22Rv1 (cell line): ENCODE data around the gene KCNH6.
A peak's percentile ranks its signal among the peaks of the same experiment; 100 is the strongest.

Source experiments
- H3K27ac ChIP-seq: fragments of 450-650 bp; 2 replicates; pipeline ENCODE4 v1.5.1; 2017
- CTCF ChIP-seq: fragments of 450-650 bp; IDR thresholded peaks from 2 replicates; pipeline ENCODE4 v1.5.1; 2017; ENCODE audit warnings: mild to moderate bottlenecking
- ZFX ChIP-seq: fragments of 450-650 bp; IDR thresholded peaks from 2 replicates; pipeline ENCODE4 v1.6.1; 2017; ENCODE audit warnings: antibody characterized with exemption, borderline replicate concordance

KCNH6 gene

GRCh38 chr17:63564562-63564961 lies 41.4 kb downstream of the KCNH6 start:
- no peak overlapping the region for H3K27ac ChIP-seq
- TF ChIP-seq ZFX (no peak), CTCF (no peak)

- TF ChIP-seq ZFX (no peak), CTCF (no peak)
- H3K27ac ChIP-seq: no peak overlapping the region
Observed at GRCh38 chr17:63567229-63567628, 44.1 kb downstream of the KCNH6 start.

- no peak overlapping the region for H3K27ac ChIP-seq
- TF ChIP-seq CTCF: no peak
- TF ChIP-seq ZFX: no peak
Observed at GRCh38 chr17:63568563-63568962, 45.4 kb downstream of the KCNH6 start.

GRCh38 chr17:63571632-63572310 lies 48.6 kb downstream of the KCNH6 start:
- no peak overlapping the region for H3K27ac ChIP-seq
- no peak for TF ChIP-seq CTCF
- TF ChIP-seq ZFX: no peak

GRCh38 chr17:63573634-63574033 lies 50.5 kb downstream of the KCNH6 start:
- no peak overlapping the region for H3K27ac ChIP-seq
- no peak for TF ChIP-seq ZFX
- TF ChIP-seq CTCF: peak; percentile 30

- H3K27ac ChIP-seq: no peak overlapping the region
- no peak for TF ChIP-seq ZFX
- no peak for TF ChIP-seq CTCF
Observed at GRCh38 chr17:63578027-63578768, 55.0 kb downstream of the KCNH6 start.

GRCh38 chr17:63578769-63579111 lies 55.6 kb downstream of the KCNH6 start:
- TF ChIP-seq ZFX (no peak), CTCF (no peak)
- no peak overlapping the region for H3K27ac ChIP-seq
